GM18519 (cell line): Measurements from ENCODE around the gene NUDT1.

ENCODE experiments used
- ATAC-seq: cut with Tn5 transposase; IDR thresholded peaks from one replicate; pipeline ENCODE4 v1.9.1; 2021; ENCODE audit warnings: mild to moderate bottlenecking, moderate library complexity; ENCODE audit not compliant: unreplicated experiment, low FRiP score

Gene NUDT1

DNA sequence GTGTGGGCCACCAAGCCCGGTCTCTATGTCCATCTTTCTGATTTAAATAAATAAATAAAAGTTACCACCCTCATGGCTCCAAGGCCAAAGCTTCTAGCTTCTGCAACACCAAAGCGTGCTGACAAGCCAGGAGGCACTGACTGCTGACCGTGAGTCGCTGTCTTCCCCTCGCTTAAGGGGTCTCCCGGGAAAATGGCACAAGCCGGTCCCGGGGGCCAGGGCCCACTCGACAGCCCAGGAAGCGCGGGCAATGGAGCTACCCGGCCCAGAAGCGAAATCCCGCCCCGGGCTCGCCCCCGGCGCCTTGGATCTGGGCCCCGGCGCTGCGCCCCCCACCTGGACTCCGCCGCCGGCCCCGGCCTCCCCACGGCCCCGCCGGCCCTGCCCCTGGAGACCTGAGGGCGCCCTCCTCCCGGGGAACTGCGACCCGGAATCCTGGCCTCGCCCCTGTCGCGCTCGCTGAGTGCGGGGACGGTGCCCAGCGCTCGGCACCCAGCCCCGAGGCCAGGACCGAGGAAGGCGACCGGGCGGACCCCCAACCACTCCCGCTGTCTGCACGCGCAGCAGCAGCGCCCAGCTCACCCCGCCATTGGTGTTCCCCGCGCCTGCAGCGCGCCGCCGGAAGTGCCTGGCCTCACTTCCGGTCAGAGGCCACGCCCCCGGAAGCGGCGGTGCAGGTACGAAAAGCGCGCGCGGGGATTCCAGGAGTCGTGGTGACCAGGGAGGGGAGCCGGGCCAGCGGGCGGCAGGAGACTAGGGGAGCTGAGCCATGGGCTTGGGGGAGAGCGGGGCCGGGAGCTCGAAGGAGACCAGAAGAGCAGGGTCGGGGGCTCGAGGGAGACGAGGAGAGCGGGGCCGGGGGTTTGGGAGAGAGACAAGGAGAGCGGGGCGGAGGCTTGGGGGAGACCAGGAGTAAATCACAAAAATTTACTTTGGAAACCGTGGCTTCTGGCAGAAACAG, at the start of gene NUDT1, which contains the start of gene MRM2:
Gene NUDT1, plus strand, starts transcription at position 647 of the 961 bp plus-strand sequence. CDS start 2,349 bp downstream, outside the sequence.
Gene MRM2, minus strand, starts transcription at position 626 of the 961 bp plus-strand sequence. Its CDS starts 36 bp downstream, at position 590.
- ATAC-seq = peak; percentile 35

DNA sequence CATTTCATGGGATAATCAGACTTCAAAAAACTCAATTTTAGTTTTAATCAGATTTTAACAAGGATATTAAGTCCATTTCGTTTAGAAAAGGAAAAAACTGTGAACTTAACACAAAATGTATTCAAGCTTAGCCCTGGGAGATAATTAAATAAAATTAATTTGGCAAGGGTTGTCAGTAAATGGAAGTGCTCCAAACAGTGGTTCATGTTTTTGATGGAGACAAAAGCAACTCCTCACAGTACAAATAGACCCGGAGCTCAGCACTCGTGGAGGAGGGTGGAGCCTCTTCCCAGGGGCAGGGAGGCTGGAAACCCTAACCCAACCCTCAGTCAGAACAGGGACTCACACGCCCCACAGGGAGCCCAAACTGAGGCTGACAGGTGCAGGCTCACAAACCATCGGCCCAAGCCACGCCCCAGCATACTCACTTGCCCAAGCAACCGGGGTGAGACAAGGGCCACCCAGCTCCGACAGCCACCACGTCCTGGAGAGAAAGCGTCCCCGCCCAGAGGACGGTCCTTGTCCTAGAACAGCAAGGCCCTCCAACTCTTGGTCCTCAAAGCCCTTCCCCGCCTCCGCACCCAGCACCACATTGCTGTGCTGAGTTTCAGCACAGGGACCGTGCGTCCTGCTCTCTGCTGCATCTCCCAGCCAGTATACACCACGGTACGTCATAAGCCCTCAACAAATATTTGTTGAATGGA, 49.0 kb upstream of the NUDT1 start:
- ATAC-seq = no peak

DNA sequence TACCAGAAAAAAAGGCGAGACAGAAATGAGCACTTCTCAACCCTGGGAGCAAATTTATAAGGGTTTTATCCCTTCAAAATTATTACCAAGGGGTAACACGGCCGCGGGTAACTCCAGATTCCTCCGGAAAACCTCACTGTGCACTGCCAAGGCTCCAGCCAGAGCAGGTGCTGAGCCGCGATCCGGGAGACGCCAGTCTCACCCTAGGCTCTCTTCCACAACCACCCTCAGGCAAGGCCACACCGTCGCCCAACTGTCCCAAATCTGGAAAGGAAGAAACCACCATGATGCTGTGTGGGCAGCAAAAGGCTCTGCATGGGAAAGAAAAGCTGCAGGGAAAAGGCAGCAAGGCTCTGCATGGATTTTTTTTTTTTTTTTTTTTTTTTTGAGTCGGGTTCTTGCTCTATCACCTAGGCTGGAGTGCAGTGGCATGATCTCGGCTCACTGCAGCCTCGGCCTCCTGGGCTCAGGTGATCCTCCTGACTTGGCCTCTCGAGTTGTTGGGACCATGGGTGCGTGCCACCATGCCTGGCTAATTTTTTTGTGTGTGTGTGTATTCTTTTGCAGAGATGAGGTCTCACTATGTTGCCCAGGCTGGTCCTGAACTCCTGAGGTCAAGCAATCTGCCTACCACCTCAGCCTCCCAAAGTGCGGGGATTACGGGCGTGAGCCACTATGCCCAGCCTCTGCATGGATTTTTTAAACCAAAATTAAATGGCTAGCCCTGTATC, 48.3 kb upstream of the NUDT1 start:
- ATAC-seq = no peak

DNA sequence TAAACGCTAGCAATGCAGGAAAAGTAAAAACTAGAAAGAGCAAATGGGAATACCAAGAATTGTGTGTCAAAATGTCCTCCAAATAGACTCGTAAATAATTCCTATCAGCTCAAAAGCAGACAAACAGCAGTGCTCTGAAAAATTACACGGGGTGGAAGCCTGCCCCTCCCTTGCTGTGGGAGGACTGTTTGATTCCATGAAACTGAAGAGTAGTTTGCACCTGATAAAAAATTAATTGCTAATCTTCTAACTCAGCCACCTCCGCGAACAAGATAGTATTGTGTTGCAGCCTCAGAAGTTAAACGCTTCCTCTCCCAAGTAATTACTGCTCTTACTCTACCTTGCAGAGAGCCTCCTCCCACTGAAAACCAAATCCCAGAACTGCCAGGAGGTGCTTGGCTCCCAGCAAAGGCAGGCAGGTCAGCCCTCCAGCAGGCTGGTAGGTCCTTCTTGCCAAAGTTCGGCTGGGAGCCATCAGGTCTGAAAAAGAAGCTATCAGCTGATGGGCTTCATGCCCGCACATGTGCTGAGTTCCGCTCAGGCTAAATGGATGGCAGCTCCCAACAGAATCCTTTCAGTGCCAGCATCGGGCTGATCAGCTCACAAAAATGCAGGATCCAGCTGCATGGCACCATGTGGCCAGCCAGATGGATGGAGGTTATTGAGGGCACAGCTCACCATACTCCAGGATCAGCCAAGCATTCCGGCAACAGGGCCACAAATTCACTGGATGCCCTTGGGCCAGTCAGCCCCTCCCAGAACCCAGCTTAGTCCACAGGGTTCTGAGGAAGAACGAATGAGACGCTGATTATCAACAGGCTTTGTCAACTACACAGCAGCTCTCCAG, 46.4 kb upstream of the NUDT1 start:
- ATAC-seq = no peak

DNA sequence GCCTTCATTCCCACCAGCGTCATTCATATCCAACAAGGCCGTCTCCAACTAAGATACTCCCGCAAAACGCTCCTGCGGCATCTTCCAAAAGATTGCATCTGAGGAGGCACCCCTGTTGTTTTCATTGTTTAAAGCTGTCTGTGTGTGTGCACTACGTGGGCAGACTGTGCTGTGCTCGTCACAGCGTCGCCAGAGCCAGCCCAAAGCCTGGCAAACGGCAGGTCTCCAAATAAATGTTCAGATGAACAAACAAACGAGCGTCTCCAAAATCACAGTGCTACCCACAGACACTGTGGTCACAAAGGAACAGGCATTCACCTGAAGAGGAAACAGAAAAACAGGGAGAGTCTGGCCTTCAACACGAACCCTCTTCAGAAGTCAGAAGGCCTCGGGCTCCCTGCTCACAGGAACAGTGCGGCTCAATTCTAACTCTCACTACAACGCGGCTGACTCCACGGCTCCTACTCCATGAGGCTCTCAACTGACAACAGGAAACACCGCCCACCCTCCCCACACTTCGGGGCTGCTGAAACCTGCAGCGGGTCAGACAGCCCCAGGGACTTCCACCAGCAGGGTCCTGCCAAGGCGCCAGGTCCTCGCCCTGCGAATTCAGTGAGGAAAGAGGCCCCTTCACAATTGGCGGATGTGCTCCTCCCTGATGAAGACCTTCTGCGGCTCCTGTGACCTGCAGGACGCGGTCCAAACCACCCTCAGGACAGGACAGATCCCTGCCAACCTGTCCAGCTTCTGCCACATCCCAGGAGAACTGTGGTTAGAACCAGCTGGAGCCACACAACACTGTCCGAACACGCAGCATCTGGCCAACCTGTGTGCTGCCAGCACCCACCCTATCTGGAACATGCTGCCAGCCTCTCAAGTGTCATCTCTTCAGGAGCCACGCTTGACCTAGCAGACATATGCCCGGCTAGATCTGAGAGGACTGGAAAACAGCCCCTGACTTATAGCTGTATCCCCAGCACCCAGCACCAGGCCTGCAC, 45.3 kb upstream of the NUDT1 start:
- no peak for ATAC-seq

DNA sequence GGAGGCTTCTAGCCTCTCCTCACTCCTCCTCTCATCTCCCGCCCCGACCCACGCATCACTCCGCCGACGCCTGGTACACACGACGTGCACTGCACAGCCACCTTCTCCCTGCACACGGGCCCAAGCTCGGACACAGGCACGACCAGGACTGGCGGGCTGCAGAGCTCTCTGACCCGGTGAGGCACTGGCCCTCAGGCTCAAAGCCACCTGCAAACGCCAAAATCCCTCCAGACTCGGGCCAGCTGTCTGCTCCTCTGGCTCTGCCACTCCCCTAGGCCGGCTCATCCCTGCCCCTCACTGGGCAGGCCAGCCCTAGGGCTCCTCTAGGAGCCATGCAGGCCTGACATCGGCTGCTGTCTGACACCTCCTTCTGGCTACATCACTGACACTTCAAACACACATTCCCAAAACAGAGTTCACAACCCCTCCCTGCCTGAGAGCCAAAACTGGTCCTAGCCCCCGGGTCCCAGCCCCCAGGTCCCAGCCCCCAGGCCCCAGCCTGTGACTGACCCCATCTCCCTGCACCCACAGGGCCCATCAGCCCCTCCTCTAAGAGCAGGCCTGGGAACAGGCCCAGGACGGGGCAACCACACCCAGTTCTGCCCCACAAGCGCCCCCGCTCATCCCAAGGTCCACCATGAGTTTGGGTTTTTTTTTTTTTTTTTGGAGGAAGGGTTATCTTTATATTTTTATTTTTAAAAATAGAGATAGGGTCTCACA, 44.4 kb upstream of the NUDT1 start:
- ATAC-seq = no peak

DNA sequence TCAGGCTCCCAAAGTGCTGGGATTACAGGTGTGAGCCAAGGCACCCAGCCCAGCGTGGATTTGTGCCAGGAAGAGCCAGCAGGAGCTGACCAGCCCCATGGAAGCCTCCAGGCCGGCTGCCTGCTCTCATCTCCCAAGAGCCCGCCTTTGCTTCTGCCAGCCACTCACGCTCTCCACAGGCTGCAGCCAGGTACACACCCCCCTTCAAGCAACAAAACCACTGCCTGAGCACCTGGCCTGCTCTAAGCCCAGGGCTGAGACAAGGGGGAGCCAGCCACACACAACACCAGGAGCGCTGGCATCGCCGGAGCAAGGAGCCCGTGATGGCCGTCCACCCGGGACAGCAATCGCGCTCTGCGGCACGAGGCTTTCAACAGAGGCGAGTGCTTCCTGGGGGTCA, 43.8 kb upstream of the NUDT1 start:
- no peak for ATAC-seq

DNA sequence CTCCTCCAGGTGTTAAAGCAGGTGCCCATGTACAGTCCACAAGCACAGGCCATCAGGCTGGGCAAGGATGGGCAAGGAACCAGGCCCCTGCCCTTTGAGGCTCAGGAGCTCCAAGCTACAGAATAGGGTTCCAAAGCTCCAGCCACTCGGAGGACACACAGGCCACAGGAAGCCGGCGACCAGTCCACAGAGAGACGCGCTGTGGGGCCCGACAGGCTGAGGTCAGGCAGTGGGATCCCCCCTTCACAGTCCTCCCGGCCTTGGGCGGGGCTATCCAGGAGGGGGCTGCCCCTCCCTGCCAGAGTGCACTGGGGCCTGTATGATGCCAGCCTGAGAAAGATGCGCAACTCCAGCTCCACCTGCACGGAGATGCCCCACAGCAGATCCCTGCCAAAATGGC, 43.3 kb upstream of the NUDT1 start:
- no peak for ATAC-seq

DNA sequence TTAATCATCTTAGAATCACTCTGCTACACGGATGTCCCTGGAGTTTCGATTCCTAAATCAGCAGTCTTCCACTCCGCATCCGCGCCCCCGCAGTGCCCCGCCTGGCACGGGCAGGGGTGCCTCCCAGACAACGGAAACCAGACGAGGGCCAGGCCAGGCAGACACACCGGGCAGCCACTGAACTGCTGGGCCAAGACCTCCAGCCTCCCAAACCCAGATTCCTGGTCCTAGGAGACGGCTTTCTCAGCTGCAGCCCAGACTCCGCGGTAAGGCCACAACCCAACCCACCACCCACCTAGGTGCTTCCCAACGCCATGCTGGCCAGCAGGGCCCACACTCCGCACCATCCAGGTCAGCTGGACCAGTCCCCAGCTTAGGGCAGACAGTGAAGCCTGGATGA, 42.5 kb upstream of the NUDT1 start:
- ATAC-seq = no peak

DNA sequence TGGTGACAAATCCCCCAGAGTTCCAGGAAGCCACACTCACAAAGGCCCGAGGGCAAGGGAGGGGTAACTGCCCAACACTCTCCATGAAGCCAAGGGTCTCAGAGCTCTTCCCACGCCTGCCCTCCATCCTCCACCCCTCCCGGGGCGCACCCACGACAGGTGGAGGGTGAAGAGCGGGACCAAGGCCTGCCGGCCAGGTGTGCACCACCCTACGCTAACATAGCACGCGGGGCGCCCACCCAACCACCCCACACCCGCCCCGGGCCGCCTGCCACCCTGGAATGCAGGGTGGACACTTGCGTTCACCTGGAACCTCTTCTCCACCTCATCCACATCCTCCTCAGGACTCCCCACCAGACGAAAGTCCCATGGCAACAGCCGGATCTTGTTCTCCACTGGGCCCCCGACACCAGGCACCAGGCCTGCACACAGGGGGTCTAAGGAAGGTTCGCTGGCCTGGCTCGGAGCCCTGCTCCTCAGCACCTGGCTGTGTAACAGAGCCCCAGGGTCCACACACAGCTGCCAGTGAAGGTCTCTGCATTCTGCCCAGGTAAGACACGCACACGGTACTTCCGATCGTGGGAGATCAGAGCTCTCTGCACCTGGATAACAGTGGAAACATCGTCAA, 42.0 kb upstream of the NUDT1 start:
- ATAC-seq = no peak

DNA sequence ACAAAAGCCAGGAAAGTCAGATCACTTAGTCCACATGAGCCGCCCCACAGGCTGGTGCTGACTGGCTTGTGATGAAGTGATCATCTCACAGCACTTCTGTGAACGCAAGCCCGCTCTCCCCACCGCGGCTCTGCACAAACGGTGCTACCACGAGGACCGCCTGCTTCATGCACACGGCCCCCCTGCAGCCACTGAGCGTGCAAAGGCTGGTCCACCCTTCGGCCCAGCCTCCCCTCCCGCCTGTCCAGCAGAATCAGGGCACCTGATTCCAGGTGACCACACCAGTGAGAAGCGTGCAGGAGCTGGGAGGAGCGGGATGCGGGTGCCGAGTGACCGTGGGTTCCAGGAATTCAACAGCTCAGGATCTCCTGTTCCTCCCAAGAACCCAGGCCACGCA, 41.4 kb upstream of the NUDT1 start:
- no peak for ATAC-seq

DNA sequence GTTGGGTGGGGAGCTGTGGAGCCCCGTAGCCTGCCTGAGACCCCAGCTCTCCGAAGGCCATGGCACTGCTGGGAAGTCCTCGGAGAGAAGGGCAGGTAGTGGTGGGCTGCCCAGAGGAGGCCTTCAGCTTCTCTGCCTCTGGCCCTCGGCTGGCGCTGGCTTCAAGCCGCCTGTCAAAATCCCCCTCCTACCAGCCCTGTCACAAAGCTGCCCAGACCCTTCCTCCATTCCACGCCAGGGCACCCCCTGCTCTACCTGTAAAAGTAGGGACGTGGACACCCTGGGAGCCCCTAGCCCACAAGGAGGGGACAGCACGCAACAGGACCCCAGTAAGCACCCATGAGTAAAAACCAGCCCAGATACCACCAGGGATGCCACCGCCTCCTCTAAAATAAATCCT, 40.9 kb upstream of the NUDT1 start:
- no peak for ATAC-seq

DNA sequence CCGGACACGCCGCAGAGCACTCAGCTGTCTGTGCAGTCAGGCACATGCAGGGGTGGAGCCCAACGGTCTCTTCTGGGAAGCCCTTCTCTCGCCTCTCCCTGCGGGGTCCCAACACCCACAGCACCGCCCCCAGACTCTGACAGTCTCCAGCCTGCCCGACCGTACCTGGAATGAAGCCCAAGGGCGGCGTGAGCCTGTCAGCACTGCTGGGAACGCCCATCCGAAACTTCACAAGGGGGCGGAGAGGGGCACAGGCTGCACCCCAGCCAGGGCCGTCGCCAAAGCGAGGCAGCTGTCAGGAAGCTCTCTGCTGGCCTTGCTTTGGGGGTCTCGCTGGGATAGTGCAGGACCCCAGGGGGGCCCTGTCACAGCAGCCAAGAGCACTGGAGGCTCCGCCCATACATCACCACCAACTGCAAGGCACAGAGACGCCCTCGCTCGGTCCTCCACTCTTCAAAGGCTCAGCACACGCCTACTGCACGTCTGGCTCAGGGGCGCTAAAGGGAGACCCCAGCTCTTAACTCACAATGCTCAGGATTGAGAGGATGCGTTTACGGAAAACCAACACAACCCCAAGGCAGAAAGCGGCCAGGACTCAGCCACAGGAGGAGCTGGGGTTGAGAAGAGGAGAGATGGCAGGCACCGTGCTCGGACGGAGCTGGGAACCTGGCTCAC, 40.2 kb upstream of the NUDT1 start:
- ATAC-seq = no peak

DNA sequence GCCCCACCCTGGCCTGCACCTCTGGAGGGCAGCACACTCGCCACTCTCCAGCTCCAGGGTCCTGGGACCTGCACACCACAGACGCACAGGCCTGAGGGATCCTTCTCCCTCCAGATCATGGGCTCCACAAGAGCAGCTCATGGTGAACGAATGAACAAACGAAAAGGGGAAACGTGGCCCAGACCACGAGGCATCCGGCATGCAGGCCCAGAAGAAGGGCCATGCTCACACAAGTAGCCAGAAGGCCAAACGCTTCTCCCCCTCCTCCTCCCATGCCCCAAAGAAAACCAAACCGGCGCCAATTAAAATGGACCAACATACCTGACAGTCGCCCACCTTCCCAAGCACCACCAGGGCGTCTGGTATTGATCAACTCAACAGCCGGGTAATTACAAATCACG, 39.7 kb upstream of the NUDT1 start:
- no peak for ATAC-seq

DNA sequence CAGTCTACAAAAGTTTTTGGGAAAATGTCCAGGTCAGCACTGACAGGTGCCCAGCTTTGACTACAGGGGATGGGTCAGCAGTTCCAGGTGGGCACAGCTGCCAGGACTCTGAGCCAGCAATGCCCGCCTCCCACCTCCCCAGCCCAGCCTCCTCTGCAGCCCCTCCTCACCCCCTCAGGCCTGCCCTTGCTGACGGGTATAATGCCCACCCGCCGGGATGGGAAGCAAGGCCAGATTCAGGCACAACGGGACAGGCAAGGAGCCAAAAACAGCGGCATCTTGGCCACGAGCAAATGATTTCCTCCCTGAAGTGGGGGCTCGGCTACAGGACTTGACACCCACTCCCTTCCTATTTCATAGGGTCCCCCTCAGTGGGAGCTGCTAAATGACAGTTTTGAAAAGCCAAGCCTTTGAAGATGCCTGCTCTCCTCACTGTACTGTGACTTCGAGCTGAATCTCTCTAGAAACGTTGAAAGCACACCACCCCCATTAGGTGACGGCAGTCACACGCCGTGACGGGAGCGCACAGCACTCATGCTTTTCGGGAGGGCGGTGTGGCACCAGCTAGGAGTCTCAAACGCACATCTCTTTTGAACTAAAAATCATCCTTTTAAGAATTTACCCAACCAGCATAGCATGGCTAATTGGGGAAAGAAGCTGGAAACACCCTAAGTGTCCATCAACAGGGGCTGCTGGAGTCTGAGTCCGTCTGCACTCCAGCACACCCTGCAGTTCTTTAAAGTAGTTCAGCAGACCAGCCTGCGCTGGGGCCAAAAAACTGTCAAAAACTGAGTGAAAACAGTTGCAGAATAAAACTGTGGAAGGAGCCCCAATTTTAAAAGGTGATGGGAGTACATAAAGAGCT, 38.9 kb upstream of the NUDT1 start:
- no peak for ATAC-seq

DNA sequence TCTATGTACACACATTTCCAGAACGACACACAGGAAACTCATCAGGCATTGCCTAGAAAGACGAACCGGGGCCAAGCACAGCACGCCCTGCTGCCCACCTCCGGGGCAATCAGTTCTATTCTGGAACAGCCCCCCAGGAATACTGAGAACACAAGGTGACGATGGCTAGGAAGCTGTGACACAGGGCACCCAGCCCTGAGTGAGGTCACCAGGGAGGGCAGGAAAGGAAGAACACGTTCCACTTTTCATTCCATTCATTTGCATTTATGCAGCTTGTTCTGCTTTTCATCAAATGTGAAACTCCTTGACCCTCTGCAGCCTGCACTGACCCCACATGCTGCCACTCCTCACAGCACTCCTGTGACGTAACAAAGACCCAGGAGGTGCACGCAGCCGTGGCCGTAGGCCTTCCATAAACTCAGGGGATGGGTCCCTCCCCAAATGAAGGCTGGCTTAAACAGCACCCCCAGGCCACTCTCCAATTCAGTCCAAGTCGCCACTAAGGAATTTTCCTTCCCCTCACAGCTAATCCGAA, 38.2 kb upstream of the NUDT1 start:
- no peak for ATAC-seq
